Measurements from ENCODE around the gene LST1. TPM values are rescaled to one million over a fixed set of nuclear protein-coding genes. Genes with fewer than 3 reads are reported as not detected.

LST1 gene
- total RNA-seq: 10 to 100 TPM in 1 of 4 donors, 1 to 10 TPM in 1, under 1 TPM in 1, not detected in 1; 0.49 to 50.4 (median 5.1) TPM

- TF ChIP-seq CTCF (IDR thresholded peaks at IDR 0.05) (no peak), POLR2A (IDR thresholded peaks at IDR 0.05) (no peak)
- Histone ChIP-seq H3K4me1 (peaks cover 8 to 40% (median 19%) of the 10 kb centered on the region in 3 donors), H3K9me3 (no peaks in the 10 kb centered on the region), H3K27me3 (peaks cover 0 to 25% (median 0%) of the 10 kb centered on the region in 4 donors), H3K36me3 (no peaks in the 10 kb centered on the region), H3K4me3 (peak within 1 kb of the TSS in 1 of 4 donors; percentile 12), H3K27ac (peak within 1 kb of the TSS in 2 of 4 donors; percentile 49 to 64)
- DNase-seq: no peak
- intact Hi-C loops (cut with DNase I): no loop called here
- WGBS, 2 donors: 33% methylated on average over 1 of the region's 1 CpG
Measured at GRCh38 chr6:31586008-31586407, at the start of gene LST1. Gene LST1, plus strand, starts transcription at chr6:31586277. Its CDS starts 1,023 bp downstream, at chr6:31587300.

DNA sequence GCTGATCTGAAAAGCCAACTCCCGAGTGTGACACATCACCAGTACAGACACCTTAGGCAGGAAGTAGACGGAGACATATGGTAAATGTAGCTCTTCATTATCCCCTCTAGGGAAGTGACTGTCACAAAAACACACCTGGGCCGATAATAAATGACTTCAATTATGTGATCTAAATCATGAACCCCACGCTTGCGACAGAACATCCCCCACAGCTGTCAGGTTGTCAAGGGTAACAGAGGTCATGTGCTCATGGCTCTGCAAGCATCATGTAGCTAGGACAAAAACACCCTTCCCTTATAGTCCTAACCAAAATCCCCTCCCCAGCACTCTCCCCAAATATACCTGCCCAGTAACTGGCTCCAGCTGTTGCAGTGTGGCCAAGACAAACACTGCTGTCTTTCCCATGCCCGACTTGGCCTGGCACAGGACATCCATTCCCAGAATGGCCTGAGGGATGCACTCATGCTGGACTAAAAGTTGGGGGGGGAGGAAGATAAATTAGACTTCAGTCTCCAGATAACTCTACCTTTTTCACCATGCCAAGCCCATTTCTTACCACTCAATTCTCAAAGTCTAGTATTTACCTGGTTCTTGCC is 47.2 kb upstream of the LST1 start:
- peaks cover 49 to 65% (median 52%) of the 10 kb centered on the region in 3 donors for H3K36me3 ChIP-seq
- H3K27ac ChIP-seq: peak overlapping the region in 2 of 4 donors; percentile 29 to 99
- no peak for DNase-seq
- no peaks in the 10 kb centered on the region for H3K27me3 ChIP-seq
- 37 to 40% methylated on average over 5 to 6 of the region's 6 CpGs for WGBS, 2 donors
- no peak for TF ChIP-seq CTCF (IDR thresholded peaks at IDR 0.05)
- no peak for TF ChIP-seq POLR2A (IDR thresholded peaks at IDR 0.05)
- H3K4me1 ChIP-seq: peaks cover 24 to 60% (median 37%) of the 10 kb centered on the region in 3 donors
- peak overlapping the region in 2 of 4 donors; percentile 58 to 80 for H3K4me3 ChIP-seq
- no peaks in the 10 kb centered on the region for H3K9me3 ChIP-seq
- intact Hi-C loops (cut with DNase I): no loop called here

- peaks cover 33 to 48% (median 38%) of the 10 kb centered on the region in 3 donors for H3K36me3 ChIP-seq
- TF ChIP-seq POLR2A (IDR thresholded peaks at IDR 0.05) (no peak), CTCF (IDR thresholded peaks at IDR 0.05) (no peak)
- H3K27me3 ChIP-seq: no peaks in the 10 kb centered on the region
- no peaks in the 10 kb centered on the region for H3K9me3 ChIP-seq
- H3K4me1 ChIP-seq: peaks cover 24 to 60% (median 37%) of the 10 kb centered on the region in 3 donors
- DNase-seq: no peak
- peak overlapping the region; percentile 93 to 99 (median 94) for H3K27ac ChIP-seq
- H3K4me3 ChIP-seq: peak overlapping the region; percentile 58 to 87 (median 74)
- 8 to 9% methylated on average over 4 of the region's 4 CpGs for WGBS, 2 donors
- intact Hi-C loops (cut with DNase I): no loop called here
Measured at GRCh38 chr6:31540640-31541039, 45.4 kb upstream of the LST1 start.

DNA sequence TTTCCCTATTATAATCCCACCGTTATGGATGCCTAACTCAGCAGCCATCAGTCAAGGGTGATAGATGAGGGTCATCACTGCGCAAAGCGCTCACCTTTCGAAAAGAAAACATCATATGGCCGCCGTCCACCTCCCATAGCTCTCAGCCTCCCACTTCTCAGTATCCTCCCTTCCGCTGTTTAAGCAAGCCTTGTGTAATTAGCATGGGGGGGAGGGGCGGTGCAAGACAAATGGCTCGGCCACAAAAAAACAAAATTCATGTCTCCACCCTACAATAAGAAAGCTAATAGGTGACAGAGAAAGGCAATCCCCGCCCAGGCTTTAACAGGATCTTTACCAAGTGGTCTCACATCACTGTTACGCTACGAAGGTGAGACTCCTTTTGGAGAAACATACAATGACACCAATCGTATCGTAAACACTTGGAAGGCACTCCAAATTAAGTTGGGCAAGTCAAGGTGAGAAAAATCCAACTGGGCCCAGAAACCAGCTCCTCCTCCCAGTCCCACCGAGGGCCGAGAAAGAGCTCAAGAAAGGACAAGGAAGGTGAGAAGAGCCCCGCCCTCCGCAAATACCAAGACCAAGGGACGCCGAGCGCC is 44.9 kb upstream of the LST1 start:
- intact Hi-C loops (cut with DNase I): no loop called here
- peak overlapping the region; percentile 58 to 87 (median 74) for H3K4me3 ChIP-seq
- H3K9me3 ChIP-seq: no peaks in the 10 kb centered on the region
- no peak for TF ChIP-seq CTCF (IDR thresholded peaks at IDR 0.05)
- TF ChIP-seq POLR2A (IDR thresholded peaks at IDR 0.05): no peak
- H3K27ac ChIP-seq: peak overlapping the region; percentile 93 to 99 (median 94)
- peaks cover 24 to 60% (median 37%) of the 10 kb centered on the region in 3 donors for H3K4me1 ChIP-seq
- H3K36me3 ChIP-seq: peaks cover 28 to 43% (median 33%) of the 10 kb centered on the region in 3 donors
- no peaks in the 10 kb centered on the region for H3K27me3 ChIP-seq
- 0% methylated on average over 19 to 21 of the region's 21 CpGs for WGBS, 2 donors
- DNase-seq: no peak
